HepG2 (cell line): ENCODE results near the gene LGI4.

Experiments used
- FOXK2 ChIP-seq: fragments of 450-650 bp; IDR thresholded peaks from 2 replicates; pipeline ENCODE4 v1.6.1; 2016
- KMT2A ChIP-seq: sonication (generic); formaldehyde crosslinking; IDR thresholded peaks from 2 replicates; pipeline ENCODE4 v1.4.0; 2020; ENCODE audit warnings: missing genetic modification reagents
- MTA3 ChIP-seq: sonication (generic); formaldehyde crosslinking; IDR thresholded peaks from 2 replicates; pipeline ENCODE4 v1.4.0; 2020; ENCODE audit warnings: missing genetic modification reagents
- MYNN ChIP-seq: sonication (generic); formaldehyde crosslinking; IDR thresholded peaks from 2 replicates; pipeline ENCODE4 v1.4.0; 2020; ENCODE audit warnings: mild to moderate bottlenecking, low read depth, missing genetic modification reagents
- TAF1 ChIP-seq: sonication (generic); formaldehyde crosslinking; IDR thresholded peaks from 2 replicates; pipeline ENCODE4 v1.4.0; 2020; ENCODE audit warnings: missing genetic modification reagents
- TF ChIP-seq, protein P1 (sequence below): sonication (generic); formaldehyde crosslinking; IDR thresholded peaks from 2 replicates; pipeline ENCODE4 v1.5.0; 2020; ENCODE audit warnings: mild to moderate bottlenecking, missing genetic modification reagents, moderate library complexity
- TF ChIP-seq, protein P2 (sequence below): sonication (generic); formaldehyde crosslinking; IDR thresholded peaks from 2 replicates; pipeline ENCODE4 v1.9.0; 2021; ENCODE audit warnings: missing genetic modification reagents, borderline replicate concordance

DNA sequence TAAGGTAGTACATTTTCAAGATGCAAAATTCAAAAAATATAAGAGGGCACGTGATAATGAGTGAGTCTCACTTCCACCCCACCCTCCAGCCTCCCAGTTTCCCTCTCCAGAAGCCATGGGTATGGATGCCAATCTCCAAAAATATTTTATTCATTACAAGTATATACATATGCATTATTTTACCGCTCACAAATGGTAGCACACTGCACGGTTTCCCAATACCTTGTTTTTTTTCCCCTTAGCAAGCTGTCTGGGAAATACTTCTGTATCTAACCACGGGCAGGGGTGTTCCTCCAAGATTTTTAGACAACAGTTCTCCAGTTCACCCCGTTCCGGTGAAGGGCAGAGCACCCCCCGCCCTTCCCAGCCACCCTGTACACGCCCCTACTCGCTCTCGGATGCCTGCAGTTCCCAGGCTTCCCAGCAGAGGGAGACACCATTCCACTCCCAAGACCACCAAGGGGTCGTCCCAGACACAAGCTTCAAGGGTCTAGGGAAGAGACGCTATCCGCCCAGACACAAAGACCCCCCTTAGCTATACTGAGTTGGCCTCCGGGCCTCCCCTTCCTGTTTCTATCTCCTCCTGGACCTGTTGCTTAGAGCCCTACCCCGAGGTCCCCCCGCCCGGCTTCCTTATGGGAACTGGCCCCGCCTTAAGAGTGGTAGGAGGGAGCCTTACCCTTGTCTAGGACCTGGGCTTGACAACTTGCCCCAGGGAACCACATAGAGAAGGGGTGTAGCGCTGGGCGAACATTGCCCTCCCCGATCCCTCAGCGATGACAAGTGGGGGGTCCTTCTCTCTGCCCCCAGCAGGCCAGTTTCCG is 20.3 kb downstream of the LGI4 start:
- TF ChIP-seq TAF1 (CRISPR knock-in tag) (no peak), KMT2A (CRISPR knock-in tag) (no peak), FOXK2 (no peak), MTA3 (CRISPR knock-in tag) (no peak), MYNN (no peak)
- TF ChIP-seq, protein P1, sequence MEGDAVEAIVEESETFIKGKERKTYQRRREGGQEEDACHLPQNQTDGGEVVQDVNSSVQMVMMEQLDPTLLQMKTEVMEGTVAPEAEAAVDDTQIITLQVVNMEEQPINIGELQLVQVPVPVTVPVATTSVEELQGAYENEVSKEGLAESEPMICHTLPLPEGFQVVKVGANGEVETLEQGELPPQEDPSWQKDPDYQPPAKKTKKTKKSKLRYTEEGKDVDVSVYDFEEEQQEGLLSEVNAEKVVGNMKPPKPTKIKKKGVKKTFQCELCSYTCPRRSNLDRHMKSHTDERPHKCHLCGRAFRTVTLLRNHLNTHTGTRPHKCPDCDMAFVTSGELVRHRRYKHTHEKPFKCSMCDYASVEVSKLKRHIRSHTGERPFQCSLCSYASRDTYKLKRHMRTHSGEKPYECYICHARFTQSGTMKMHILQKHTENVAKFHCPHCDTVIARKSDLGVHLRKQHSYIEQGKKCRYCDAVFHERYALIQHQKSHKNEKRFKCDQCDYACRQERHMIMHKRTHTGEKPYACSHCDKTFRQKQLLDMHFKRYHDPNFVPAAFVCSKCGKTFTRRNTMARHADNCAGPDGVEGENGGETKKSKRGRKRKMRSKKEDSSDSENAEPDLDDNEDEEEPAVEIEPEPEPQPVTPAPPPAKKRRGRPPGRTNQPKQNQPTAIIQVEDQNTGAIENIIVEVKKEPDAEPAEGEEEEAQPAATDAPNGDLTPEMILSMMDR (CRISPR knock-in tag), result peak; percentile 95
- TF ChIP-seq, protein P2, sequence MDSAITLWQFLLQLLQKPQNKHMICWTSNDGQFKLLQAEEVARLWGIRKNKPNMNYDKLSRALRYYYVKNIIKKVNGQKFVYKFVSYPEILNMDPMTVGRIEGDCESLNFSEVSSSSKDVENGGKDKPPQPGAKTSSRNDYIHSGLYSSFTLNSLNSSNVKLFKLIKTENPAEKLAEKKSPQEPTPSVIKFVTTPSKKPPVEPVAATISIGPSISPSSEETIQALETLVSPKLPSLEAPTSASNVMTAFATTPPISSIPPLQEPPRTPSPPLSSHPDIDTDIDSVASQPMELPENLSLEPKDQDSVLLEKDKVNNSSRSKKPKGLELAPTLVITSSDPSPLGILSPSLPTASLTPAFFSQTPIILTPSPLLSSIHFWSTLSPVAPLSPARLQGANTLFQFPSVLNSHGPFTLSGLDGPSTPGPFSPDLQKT (CRISPR knock-in tag), result no peak
